Glutamatergic neuron (in vitro differentiated cells): Measurements from ENCODE around the gene PRKAR1B. TPM values are rescaled to one million over a fixed set of nuclear protein-coding genes. Genes with fewer than 3 reads are reported as not detected.

Experiments
- DNase-seq: peaks from one replicate; pipeline ENCODE4 v3.0.0; 2022
- H3K27ac Mint-ChIP-seq: one replicate; pipeline ENCODE4 v1.8.0; 2020; ENCODE audit warnings: mild to moderate bottlenecking, mixed read lengths, inconsistent platforms; ENCODE audit not compliant: unreplicated experiment
- H3K27me3 Mint-ChIP-seq: one replicate; pipeline ENCODE4 v1.8.0; 2020; ENCODE audit warnings: mild to moderate bottlenecking, moderate library complexity, mixed read lengths, inconsistent platforms; ENCODE audit not compliant: unreplicated experiment
- H3K36me3 Mint-ChIP-seq: one replicate; pipeline ENCODE4 v1.8.0; 2020; ENCODE audit warnings: mild to moderate bottlenecking, mixed read lengths, inconsistent platforms; ENCODE audit not compliant: unreplicated experiment
- H3K4me1 Mint-ChIP-seq: one replicate; pipeline ENCODE4 v1.8.0; 2020; ENCODE audit warnings: mild to moderate bottlenecking, low read depth, mixed read lengths, inconsistent platforms; ENCODE audit not compliant: unreplicated experiment
- H3K4me3 Mint-ChIP-seq: one replicate; pipeline ENCODE4 v1.8.0; 2020; ENCODE audit warnings: mild to moderate bottlenecking, mixed read lengths, inconsistent platforms; ENCODE audit not compliant: unreplicated experiment
- H3K9me3 Mint-ChIP-seq: one replicate; pipeline ENCODE4 v1.8.0; 2020; ENCODE audit warnings: mild to moderate bottlenecking, moderate library complexity, mixed read lengths, inconsistent platforms; ENCODE audit not compliant: unreplicated experiment
- total RNA-seq: library from RNA; stranded (reverse); fragmentation: NEBNext Ultra II Directional; extraction: Animal tissue kit (Norgen Biotek cat#: 25700); gene quantifications from one replicate; pipeline ENCODE4 v1.2.1, GENCODE V29; 2021; ENCODE audit not compliant: unreplicated experiment
- TF ChIP-seq, protein P1 (sequence below): fragments of 200-600 bp; sonication (generic); IDR thresholded peaks from one replicate; pipeline ENCODE4 v1.5.0; 2021; ENCODE audit not compliant: partially characterized antibody, unreplicated experiment

The PRKAR1B gene
- total RNA-seq, 1 donor from 2014 or later = 12.8 TPM

DNA sequence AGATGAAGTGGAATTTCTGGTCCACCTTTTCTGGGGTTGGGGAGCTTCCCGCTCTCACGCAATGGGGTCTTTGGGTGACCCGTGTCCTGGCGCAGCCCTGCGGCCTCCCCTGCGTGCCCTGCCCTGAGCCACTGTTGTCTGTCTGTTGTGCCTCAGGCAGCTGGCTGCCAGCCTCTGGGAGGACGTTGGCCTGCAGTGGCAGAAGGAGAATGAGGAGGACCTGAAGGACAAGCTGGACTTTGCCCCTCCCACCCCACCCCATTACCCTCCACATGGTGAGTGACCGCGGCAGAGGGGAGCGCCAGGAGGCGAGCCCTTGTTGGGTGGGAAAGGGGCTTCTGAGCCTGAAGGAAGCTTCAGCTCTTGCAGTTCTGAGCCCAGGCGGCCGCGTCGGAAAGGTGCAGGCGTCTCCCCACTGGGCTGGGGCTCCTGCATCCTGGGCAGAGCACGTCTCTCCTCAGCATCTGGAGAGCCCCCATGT, 14.2 kb upstream of the PRKAR1B start:
- H3K27ac Mint-ChIP-seq = no peak overlapping the region
- no peaks in the 10 kb centered on the region for H3K36me3 Mint-ChIP-seq
- DNase-seq = peak; percentile 10
- TF ChIP-seq, protein P1, sequence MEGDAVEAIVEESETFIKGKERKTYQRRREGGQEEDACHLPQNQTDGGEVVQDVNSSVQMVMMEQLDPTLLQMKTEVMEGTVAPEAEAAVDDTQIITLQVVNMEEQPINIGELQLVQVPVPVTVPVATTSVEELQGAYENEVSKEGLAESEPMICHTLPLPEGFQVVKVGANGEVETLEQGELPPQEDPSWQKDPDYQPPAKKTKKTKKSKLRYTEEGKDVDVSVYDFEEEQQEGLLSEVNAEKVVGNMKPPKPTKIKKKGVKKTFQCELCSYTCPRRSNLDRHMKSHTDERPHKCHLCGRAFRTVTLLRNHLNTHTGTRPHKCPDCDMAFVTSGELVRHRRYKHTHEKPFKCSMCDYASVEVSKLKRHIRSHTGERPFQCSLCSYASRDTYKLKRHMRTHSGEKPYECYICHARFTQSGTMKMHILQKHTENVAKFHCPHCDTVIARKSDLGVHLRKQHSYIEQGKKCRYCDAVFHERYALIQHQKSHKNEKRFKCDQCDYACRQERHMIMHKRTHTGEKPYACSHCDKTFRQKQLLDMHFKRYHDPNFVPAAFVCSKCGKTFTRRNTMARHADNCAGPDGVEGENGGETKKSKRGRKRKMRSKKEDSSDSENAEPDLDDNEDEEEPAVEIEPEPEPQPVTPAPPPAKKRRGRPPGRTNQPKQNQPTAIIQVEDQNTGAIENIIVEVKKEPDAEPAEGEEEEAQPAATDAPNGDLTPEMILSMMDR = no peak
- H3K4me3 Mint-ChIP-seq = no peak overlapping the region
- H3K9me3 Mint-ChIP-seq = peaks cover 5% of the 10 kb centered on the region
- peaks cover 3% of the 10 kb centered on the region for H3K27me3 Mint-ChIP-seq
- peaks cover 5% of the 10 kb centered on the region for H3K4me1 Mint-ChIP-seq

DNA sequence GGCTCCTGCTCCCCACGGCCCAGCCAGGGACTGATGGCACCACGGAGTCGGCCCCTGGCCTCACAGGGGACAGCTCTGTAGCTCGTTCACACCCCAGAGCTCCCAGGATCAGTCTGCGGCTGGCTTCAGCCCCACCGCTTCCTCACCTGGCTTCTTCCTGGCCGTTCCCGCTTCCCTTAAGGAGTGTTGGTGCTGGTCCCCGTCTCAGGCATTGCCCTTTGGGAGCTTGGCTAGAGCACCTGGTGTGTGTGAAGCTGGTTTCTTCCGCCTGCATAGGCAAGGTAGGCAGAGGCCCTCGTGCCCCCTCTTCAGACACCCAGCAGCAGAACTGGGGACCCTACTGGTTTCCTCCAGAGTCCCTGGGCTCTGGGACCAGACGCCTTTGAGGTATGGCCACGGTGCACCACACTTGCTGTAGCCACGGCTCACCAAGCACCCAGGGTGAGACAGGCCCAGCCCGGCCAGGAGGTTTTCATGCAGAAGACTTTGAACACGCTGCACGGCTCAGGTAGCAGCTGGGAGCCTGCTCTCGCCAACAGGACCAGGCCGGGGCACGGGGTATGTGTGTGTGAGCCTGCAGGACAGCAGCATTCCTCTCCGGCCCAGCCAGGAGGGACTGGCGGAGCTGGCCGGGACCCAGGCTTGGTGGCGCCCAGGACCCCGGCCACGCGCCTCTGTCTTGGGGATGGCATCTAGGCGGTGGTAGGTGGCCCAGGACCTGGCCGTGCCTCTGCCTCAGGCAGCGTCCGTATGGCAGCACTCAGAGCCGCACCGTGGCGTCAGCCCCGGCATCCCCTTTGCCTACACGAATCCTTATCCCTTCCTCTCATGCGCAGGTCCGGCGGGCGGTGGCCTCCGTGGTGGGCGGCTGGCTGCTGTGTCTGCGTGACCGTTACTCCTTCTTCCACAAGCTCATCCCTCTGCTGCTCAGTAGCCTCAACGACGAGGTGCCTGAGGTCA, 13.2 kb upstream of the PRKAR1B start:
- DNase-seq = peak; percentile 13
- H3K9me3 Mint-ChIP-seq = peaks cover 5% of the 10 kb centered on the region
- peaks cover 2% of the 10 kb centered on the region for H3K27me3 Mint-ChIP-seq
- H3K27ac Mint-ChIP-seq = no peak overlapping the region
- no peak overlapping the region for H3K4me3 Mint-ChIP-seq
- TF ChIP-seq, protein P1 = no peak
- peaks cover 5% of the 10 kb centered on the region for H3K4me1 Mint-ChIP-seq
- no peaks in the 10 kb centered on the region for H3K36me3 Mint-ChIP-seq

DNA sequence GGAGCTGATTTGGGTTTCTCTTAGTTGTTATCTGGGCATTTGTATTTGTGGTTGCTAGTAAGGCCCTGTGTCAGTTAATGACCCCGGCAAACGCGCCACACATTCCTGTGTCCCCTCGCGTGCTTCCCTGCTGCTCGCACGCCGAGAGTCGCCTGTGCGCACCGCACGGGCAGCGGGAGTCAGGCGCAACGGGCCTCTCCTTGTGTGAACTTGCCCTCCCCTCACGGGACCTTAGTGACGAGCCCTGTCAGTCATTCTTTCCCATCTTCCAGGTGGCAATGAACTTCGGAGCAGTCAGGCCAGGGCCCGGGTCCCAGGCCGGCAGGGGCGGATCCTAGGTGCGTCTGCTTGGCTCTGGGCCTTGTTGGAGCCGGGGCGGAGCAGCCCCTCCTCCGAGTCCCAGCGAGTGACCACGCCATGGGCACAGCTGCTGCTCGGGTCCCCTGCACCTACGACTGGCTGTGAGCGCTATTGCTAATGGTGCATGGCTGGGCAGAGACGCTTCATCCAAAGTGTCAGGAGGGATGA, 12.4 kb upstream of the PRKAR1B start:
- no peak overlapping the region for H3K27ac Mint-ChIP-seq
- H3K36me3 Mint-ChIP-seq = no peaks in the 10 kb centered on the region
- H3K4me1 Mint-ChIP-seq = peaks cover 5% of the 10 kb centered on the region
- peaks cover 2% of the 10 kb centered on the region for H3K27me3 Mint-ChIP-seq
- H3K9me3 Mint-ChIP-seq = peaks cover 5% of the 10 kb centered on the region
- TF ChIP-seq, protein P1 = no peak
- peak; percentile 9 for DNase-seq
- no peak overlapping the region for H3K4me3 Mint-ChIP-seq

DNA sequence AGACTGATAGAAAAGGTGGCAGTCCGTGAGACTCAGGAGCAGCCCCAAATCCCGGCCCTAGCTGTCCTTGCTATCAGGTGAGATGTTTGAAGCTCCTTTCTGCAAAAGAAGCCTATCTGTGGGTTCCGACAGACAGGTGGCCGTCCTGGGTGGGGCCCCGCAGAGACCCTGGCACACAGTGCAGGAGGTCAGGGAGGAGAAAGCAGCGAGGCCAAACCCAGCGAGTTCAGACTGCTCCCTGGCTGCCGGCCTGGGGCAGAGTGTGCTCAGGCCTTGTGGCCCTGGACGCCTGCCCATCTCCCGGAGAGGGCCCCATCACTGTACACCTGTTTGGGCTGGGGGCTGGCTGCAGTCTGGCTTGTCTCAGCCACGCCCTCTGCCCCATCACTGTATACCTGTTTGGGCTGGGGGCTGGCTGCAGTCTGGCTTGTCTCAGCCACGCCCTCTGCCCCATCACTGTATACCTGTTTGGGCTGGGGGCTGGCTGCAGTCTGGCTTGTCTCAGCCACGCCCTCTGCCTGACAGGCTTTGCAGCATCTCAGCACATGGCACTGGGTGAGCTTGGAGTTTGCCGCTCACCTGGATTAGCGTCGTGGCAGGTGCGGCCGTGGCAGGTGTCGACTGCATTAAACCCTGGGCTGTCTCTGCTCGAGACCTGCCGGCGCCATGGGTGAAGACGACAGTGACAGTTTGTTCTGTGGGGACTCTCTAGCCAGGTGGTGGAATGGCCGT, 11.8 kb upstream of the PRKAR1B start:
- H3K27ac Mint-ChIP-seq = no peak overlapping the region
- no peak for DNase-seq
- H3K4me1 Mint-ChIP-seq = peaks cover 5% of the 10 kb centered on the region
- H3K36me3 Mint-ChIP-seq = no peaks in the 10 kb centered on the region
- peaks cover 2% of the 10 kb centered on the region for H3K27me3 Mint-ChIP-seq
- H3K4me3 Mint-ChIP-seq = no peak overlapping the region
- TF ChIP-seq, protein P1 = no peak
- peaks cover 5% of the 10 kb centered on the region for H3K9me3 Mint-ChIP-seq
